HepG2 (cell line): Measurements from ENCODE around the gene KCNK10. TPM values are rescaled to one million over a fixed set of nuclear protein-coding genes. Genes with fewer than 3 reads are reported as not detected.

Experiments used
- ATAC-seq: fragments of 200-7000 bp; cut with Tn5 transposase; 3 replicates; pipeline ENCODE4 v1.9.1; 2020; ENCODE audit warnings: mild to moderate bottlenecking, moderate library complexity
- BruUV-seq: library from RNA; stranded (reverse); fragments of 400-500 nt; replicated peaks from 2 replicates; lab custom pipeline; 2021; lab: Mats Ljungman, UMichigan
- CTCF ChIA-PET: fragments of 300-600 bp; formaldehyde crosslinking; extraction: SDS; loops from one replicate; lab custom pipeline; 2021; ENCODE audit warnings: low total read pairs, inconsistent platforms, low intra/inter-chr PET ratio; lab: Yijun Ruan, JAX
- POLR2A ChIA-PET: fragments of 350-600 bp; sonication (Branson Sonifier 250); formaldehyde crosslinking; loops from one replicate; lab custom pipeline; 2020; ENCODE audit warnings: antibody characterized with exemption, inconsistent platforms; lab: Yijun Ruan, JAX
- DNase-seq: peaks from one replicate; pipeline ENCODE4 v3.0.0-alpha.2; 2015; ENCODE audit warnings: low spot score
- FAIRE-seq: peaks from 3 replicates; lab custom pipeline; 2011; peaks lifted over from hg19 to GRCh38; lab: Jason Lieb, UNC
- H2AFZ ChIP-seq: one replicate; pipeline ENCODE4 v1.6.1; 2011; ENCODE audit warnings: low read length, inconsistent platforms
- H3K27ac ChIP-seq: fragments of 300-600 bp; 3 replicates; pipeline ENCODE4 v1.8.0; 2011; ENCODE audit warnings: mixed run types, mild to moderate bottlenecking, mixed read lengths, low read length, inconsistent platforms; ENCODE audit not compliant: insufficient read depth; ENCODE audit errors: extremely low read length
- H3K27me3 ChIP-seq, 2 experiments: fragments of 200-600 bp in 1 of 2; 2 replicates in 1 of 2; 3 replicates in 1 of 2; pipeline versions ENCODE4 v1.6.0 to v1.8.0; 2011; ENCODE audit warnings: low read length in 2 of 2, mild to moderate bottlenecking in 2 of 2, moderate library complexity in 2 of 2, inconsistent platforms in 1 of 2; ENCODE audit not compliant: insufficient read depth in 2 of 2, control insufficient read depth in 1 of 2
- H3K36me3 ChIP-seq, 2 experiments: fragments of 200-600 bp in 1 of 2; replicated peaks in 1 of 2; 2 replicates in 1 of 2; 3 replicates in 1 of 2; pipeline versions ENCODE4 v1.5.1 to v1.8.0; 2011; ENCODE audit warnings: low read length in 2 of 2, inconsistent platforms in 1 of 2; ENCODE audit not compliant: insufficient read depth in 2 of 2, control insufficient read depth in 1 of 2
- H3K4me1 ChIP-seq: 2 replicates; pipeline ENCODE4 v1.5.1; 2012; ENCODE audit warnings: low read length, inconsistent platforms; ENCODE audit not compliant: insufficient read depth
- H3K4me2 ChIP-seq: 2 replicates; pipeline ENCODE4 v1.6.0; 2011; ENCODE audit warnings: low read depth, low read length, inconsistent platforms
- H3K4me3 ChIP-seq, 3 experiments: fragments of 200-600 bp in 1 of 3; sonication (generic), shearing (Covaris generic) in 1 of 3; replicated peaks in 1 of 3; 2 replicates each; pipeline ENCODE4 v1.5.1; 2011 to 2016; ENCODE audit warnings: low read length in 3 of 3, inconsistent platforms in 2 of 3, low read depth in 2 of 3, mild to moderate bottlenecking in 2 of 3, control low read depth in 1 of 3, mixed read lengths in 1 of 3; ENCODE audit not compliant: insufficient read depth in 1 of 3
- H3K79me2 ChIP-seq: one replicate; pipeline ENCODE4 v1.6.1; 2011; ENCODE audit warnings: low read length, inconsistent platforms; ENCODE audit not compliant: insufficient read depth
- H3K9ac ChIP-seq: 2 replicates; pipeline ENCODE4 v1.6.0; 2011; ENCODE audit warnings: mild to moderate bottlenecking, low read depth, low read length, inconsistent platforms; ENCODE audit not compliant: insufficient read depth
- H3K9me3 ChIP-seq: 2 replicates; pipeline ENCODE4 v1.5.1; 2012; ENCODE audit warnings: mild to moderate bottlenecking, low read length
- H4K20me1 ChIP-seq: 2 replicates; pipeline ENCODE4 v1.6.0; 2011; ENCODE audit warnings: inconsistent platforms, mild to moderate bottlenecking, low read length, moderate library complexity; ENCODE audit not compliant: insufficient read depth
- CCDC6 ChIP-seq: sonication (generic); formaldehyde crosslinking; IDR thresholded peaks from 2 replicates; pipeline ENCODE4 v1.8.1; 2022; ENCODE audit warnings: mild to moderate bottlenecking, missing genetic modification reagents, moderate library complexity
- ETV5 ChIP-seq: IDR thresholded peaks from 2 replicates; pipeline ENCODE4 v1.6.1; 2018; ENCODE audit warnings: missing biosample characterization, missing genetic modification reagents, inconsistent platforms, borderline replicate concordance
- JUND ChIP-seq: sonication (generic); formaldehyde crosslinking; IDR thresholded peaks from 2 replicates; pipeline ENCODE4 v1.8.0; 2022; ENCODE audit warnings: mild to moderate bottlenecking, missing genetic modification reagents
- KDM2A ChIP-seq: sonication (generic); formaldehyde crosslinking; IDR thresholded peaks from 2 replicates; pipeline ENCODE4 v1.4.0; 2020; ENCODE audit warnings: low read depth, missing genetic modification reagents, borderline replicate concordance
- NRL ChIP-seq: sonication (generic); formaldehyde crosslinking; IDR thresholded peaks from 2 replicates; pipeline ENCODE4 v1.5.0; 2020; ENCODE audit warnings: missing genetic modification reagents, mild to moderate bottlenecking, moderate library complexity, borderline replicate concordance
- SMYD3 ChIP-seq: sonication (generic); formaldehyde crosslinking; IDR thresholded peaks from 2 replicates; pipeline ENCODE4 v1.8.1; 2023; ENCODE audit warnings: mild to moderate bottlenecking, missing genetic modification reagents
- SP2 ChIP-seq: sonication (generic); formaldehyde crosslinking; IDR thresholded peaks from 2 replicates; pipeline ENCODE4 v1.5.1; 2020; ENCODE audit warnings: mild to moderate bottlenecking, missing genetic modification reagents
- TSC22D2 ChIP-seq: sonication (generic); formaldehyde crosslinking; IDR thresholded peaks from 2 replicates; pipeline ENCODE4 v1.5.1; 2020; ENCODE audit warnings: missing genetic modification reagents, mild to moderate bottlenecking, borderline replicate concordance
- ZNF431 ChIP-seq: sonication (generic); formaldehyde crosslinking; IDR thresholded peaks from 2 replicates; pipeline ENCODE4 v1.9.0; 2022; ENCODE audit warnings: missing genetic modification reagents, low read depth, mild to moderate bottlenecking, borderline replicate concordance
- ZNF616 ChIP-seq: sonication (generic); formaldehyde crosslinking; IDR thresholded peaks from 2 replicates; pipeline ENCODE4 v1.5.0; 2020; ENCODE audit warnings: low read depth, mild to moderate bottlenecking, missing genetic modification reagents
- ZSCAN12 ChIP-seq: sonication (generic); formaldehyde crosslinking; IDR thresholded peaks from 2 replicates; pipeline ENCODE4 v1.9.0; 2021; ENCODE audit warnings: mild to moderate bottlenecking, missing genetic modification reagents
- WGBS: methylation state at CpG from one replicate; pipeline ENCODE4 v1.1.6; 2017; ENCODE audit warnings: low lambda C conversion rate; 5-methylcytosine and 5-hydroxymethylcytosine counted together
- in situ Hi-C: cut with HindIII; loops from 2 replicates; pipeline ENCODE4 v1.10.0; 2017; ENCODE audit warnings: low pct_unique_long_range_greater_than_20kb; ENCODE audit not compliant: extremely low pct_ligation_motif_present
- intact Hi-C: fragments of 100-400 bp; cut with micrococcal nuclease; formaldehyde crosslinking; loops from one replicate; pipeline ENCODE4 v1.10.0; 2022; ENCODE audit not compliant: unreplicated experiment
- polyA plus RNA-seq, 8 experiments: library from polyadenylated mRNA; depleted of rRNA in 3 of 8; stranded (reverse) in 7 of 8; unstranded in 1 of 8; fragments of >200 nt; fragmentation: Illumina TruSeq in 4 of 8; extraction: Trizol in 4 of 8; gene quantifications; 2 replicates each; pipeline versions ENCODE4 v1.2.1 to v1.2.3, GENCODE V29; 2011 to 2016; ENCODE audit warnings: low read depth in 4 of 8, missing spikeins in 1 of 8, mixed read lengths in 1 of 8; ENCODE audit not compliant: insufficient read depth in 1 of 8
- total RNA-seq, 5 experiments: library from RNA; depleted of rRNA; stranded (reverse); fragments of >200 nt; fragmentation: Illumina TruSeq; extraction: Trizol; gene quantifications; 2 replicates each; pipeline ENCODE4 v1.2.3, GENCODE V29; 2016; ENCODE audit warnings: low read depth in 1 of 5
- TF ChIP-seq, protein P1 (sequence below): IDR thresholded peaks from 2 replicates; pipeline ENCODE4 v1.6.1; 2016; ENCODE audit warnings: missing compliant biosample characterization, missing genetic modification reagents, borderline replicate concordance
- TF ChIP-seq, protein P2 (sequence below): sonication (generic); formaldehyde crosslinking; IDR thresholded peaks from 2 replicates; pipeline ENCODE4 v1.4.0; 2020; ENCODE audit warnings: missing genetic modification reagents
- TF ChIP-seq, protein P3 (sequence below): sonication (generic); formaldehyde crosslinking; IDR thresholded peaks from 2 replicates; pipeline ENCODE4 v1.9.0; 2021; ENCODE audit warnings: missing genetic modification reagents, mild to moderate bottlenecking, borderline replicate concordance
- TF ChIP-seq, protein P4 (sequence below): sonication (generic); formaldehyde crosslinking; IDR thresholded peaks from 2 replicates; pipeline ENCODE4 v1.8.0; 2023; ENCODE audit warnings: mild to moderate bottlenecking, missing genetic modification reagents

KCNK10 gene
- total and polyA plus RNA-seq, 2 of the 13 experiments (the other 11 are each of a cell fraction or from before 2014, with no cell fraction given): not detected

DNA sequence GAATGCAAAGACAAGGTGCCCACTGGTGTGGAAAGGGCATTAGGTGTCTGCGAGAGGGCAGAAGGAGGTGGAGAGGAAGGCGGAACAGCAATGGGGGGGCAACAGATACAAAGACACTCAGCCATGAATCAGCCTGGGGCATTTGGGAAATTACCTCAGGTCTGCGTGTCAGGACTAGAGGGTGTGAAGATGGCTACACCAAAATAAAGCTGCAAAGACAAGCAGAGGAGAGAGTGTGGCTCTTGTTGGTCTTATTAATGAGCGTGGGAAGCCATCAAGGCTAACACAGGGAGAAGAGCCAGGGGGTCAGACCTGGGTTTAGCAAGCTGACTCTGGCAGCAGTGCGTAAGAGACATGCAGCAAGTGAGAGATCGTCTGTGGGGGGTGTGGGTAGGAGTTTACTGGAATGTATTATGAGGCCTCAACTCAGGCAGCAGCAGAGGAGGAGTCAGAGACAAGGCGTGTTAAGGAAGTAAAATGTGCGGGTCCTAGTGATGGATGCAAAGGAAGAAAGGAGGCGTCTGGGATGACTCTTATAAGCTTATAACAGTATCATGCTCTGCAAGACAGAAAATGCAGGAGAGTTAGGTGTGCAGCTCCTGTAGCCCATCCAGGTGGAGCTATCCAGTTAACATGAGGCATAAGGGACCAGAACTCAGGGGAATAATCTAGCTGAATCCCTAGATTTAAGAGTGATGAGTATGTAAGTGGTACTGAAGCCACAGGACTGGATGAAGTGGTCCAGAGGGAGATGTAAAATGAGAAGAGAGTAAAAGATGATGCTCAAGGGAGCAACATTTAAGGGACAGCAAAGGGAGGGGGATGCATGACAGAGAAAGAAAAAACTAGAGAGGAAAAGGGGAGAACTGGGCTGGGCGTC, 50.4 kb downstream of the KCNK10 start:
- no peak overlapping the region for H3K4me2 ChIP-seq
- 50% methylated on average over 10 of the region's 10 CpGs for WGBS
- H3K9ac ChIP-seq: no peak overlapping the region
- no peaks in the 10 kb centered on the region for H3K79me2 ChIP-seq
- in situ Hi-C loops: no loop called here
- ChIA-PET POLR2A (no interaction called here), CTCF (no interaction called here)
- no TSS peak for BruUV-seq
- intact Hi-C loops: loop anchor here (2.0 kb wide), 1 partner anchor 48 kb away; no protein-coding TSS in a partner anchor
- H3K4me1 ChIP-seq: peaks cover 13% of the 10 kb centered on the region
- no peaks in the 10 kb centered on the region for H3K9me3 ChIP-seq
- no peak for FAIRE-seq
- H3K27ac ChIP-seq: no peak overlapping the region
- H3K4me3 ChIP-seq: no peak overlapping the region
- no peaks in the 10 kb centered on the region for H4K20me1 ChIP-seq
- DNase-seq: no peak
- H3K27me3 ChIP-seq: peaks cover 1 to 11% of the 10 kb centered on the region in 2 experiments; a peak in 2 of 5 replicates
- H3K36me3 ChIP-seq: no peaks in the 10 kb centered on the region
- no peak for ATAC-seq
- no peak overlapping the region for H2AFZ ChIP-seq
- TF ChIP-seq, protein P1, sequence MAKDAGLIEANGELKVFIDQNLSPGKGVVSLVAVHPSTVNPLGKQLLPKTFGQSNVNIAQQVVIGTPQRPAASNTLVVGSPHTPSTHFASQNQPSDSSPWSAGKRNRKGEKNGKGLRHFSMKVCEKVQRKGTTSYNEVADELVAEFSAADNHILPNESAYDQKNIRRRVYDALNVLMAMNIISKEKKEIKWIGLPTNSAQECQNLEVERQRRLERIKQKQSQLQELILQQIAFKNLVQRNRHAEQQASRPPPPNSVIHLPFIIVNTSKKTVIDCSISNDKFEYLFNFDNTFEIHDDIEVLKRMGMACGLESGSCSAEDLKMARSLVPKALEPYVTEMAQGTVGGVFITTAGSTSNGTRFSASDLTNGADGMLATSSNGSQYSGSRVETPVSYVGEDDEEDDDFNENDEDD (CRISPR knock-in tag): no peak
- no peak for TF ChIP-seq TSC22D2 (CRISPR knock-in tag)
- no peak for TF ChIP-seq KDM2A (CRISPR knock-in tag)
- TF ChIP-seq ZNF616: no peak
- TF ChIP-seq, protein P2, sequence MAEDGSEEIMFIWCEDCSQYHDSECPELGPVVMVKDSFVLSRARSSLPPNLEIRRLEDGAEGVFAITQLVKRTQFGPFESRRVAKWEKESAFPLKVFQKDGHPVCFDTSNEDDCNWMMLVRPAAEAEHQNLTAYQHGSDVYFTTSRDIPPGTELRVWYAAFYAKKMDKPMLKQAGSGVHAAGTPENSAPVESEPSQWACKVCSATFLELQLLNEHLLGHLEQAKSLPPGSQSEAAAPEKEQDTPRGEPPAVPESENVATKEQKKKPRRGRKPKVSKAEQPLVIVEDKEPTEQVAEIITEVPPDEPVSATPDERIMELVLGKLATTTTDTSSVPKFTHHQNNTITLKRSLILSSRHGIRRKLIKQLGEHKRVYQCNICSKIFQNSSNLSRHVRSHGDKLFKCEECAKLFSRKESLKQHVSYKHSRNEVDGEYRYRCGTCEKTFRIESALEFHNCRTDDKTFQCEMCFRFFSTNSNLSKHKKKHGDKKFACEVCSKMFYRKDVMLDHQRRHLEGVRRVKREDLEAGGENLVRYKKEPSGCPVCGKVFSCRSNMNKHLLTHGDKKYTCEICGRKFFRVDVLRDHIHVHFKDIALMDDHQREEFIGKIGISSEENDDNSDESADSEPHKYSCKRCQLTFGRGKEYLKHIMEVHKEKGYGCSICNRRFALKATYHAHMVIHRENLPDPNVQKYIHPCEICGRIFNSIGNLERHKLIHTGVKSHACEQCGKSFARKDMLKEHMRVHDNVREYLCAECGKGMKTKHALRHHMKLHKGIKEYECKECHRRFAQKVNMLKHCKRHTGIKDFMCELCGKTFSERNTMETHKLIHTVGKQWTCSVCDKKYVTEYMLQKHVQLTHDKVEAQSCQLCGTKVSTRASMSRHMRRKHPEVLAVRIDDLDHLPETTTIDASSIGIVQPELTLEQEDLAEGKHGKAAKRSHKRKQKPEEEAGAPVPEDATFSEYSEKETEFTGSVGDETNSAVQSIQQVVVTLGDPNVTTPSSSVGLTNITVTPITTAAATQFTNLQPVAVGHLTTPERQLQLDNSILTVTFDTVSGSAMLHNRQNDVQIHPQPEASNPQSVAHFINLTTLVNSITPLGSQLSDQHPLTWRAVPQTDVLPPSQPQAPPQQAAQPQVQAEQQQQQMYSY (CRISPR knock-in tag): no peak
- TF ChIP-seq, protein P3, sequence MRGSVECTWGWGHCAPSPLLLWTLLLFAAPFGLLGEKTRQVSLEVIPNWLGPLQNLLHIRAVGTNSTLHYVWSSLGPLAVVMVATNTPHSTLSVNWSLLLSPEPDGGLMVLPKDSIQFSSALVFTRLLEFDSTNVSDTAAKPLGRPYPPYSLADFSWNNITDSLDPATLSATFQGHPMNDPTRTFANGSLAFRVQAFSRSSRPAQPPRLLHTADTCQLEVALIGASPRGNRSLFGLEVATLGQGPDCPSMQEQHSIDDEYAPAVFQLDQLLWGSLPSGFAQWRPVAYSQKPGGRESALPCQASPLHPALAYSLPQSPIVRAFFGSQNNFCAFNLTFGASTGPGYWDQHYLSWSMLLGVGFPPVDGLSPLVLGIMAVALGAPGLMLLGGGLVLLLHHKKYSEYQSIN: no peak
- no peak for TF ChIP-seq CCDC6
- TF ChIP-seq NRL (CRISPR knock-in tag): no peak
- no peak for TF ChIP-seq ETV5
- TF ChIP-seq, protein P4, sequence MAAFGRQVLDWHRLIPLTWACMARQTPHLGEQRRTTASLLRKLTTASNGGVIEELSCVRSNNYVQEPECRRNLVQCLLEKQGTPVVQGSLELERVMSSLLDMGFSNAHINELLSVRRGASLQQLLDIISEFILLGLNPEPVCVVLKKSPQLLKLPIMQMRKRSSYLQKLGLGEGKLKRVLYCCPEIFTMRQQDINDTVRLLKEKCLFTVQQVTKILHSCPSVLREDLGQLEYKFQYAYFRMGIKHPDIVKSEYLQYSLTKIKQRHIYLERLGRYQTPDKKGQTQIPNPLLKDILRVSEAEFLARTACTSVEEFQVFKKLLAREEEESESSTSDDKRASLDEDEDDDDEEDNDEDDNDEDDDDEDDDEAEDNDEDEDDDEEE (CRISPR knock-in tag): no peak
- no peak for TF ChIP-seq SP2 (CRISPR knock-in tag)
- TF ChIP-seq SMYD3 (CRISPR knock-in tag): no peak
- TF ChIP-seq ZSCAN12: no peak
- no peak for TF ChIP-seq ZNF431 (CRISPR knock-in tag)
- no peak for TF ChIP-seq JUND (CRISPR knock-in tag)
